Suppressor macrophage treated with lipopolysaccharide for 4 hours (primary cell): ENCODE results near the gene NIM1K.
"Not testable (repeated sequence)": the region's sequence is repeated elsewhere in the genome, so short reads cannot be mapped to it uniquely, and the experiment has no call there.

Source experiments
- DNase-seq: peaks from one replicate; pipeline ENCODE4 v3.0.0-alpha.2; 2020

NIM1K gene

DNA sequence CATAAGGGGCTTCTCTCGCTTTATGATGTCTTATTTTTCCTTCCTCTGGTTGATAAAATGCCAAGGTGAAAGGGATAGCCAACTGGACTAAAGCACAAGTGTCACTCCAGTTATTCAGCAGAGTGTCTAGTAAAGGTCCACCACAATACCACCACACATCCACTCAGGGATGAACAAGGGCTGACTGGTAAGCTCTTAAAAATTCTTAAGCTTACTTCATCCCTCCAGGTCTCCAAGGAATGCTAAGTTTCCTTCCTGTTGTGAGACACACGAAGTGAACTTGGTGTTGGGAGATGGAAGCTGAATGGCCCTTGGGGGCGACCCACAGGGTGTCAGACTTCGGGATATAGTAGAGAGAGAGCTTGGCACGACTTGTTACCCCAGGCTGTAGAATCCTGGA, 124.4 kb downstream of the NIM1K start:
- no peak for DNase-seq

GRCh38 chr5:43320846-43321245, 128.8 kb downstream of the NIM1K start:
- no peak for DNase-seq

DNA sequence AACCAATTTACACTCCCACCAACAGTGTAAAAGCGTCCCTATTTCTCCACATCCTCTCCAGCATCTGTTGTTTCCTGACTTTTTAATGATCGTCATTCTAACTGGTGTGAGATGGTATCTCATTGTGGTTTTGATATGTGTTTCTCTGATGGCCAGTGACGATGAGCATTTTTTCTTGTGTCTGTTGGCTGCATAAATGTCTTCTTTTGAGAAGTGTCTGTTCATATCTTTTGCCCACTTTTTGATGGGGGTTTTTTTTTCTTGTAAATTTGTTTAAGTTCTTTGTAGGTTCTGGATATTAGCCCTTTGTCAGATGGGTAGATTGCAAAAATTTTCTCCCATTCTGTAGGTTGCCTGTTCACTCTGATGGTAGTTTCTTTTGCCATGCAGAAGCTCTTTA, 131.5 kb downstream of the NIM1K start:
- DNase-seq: not testable (repeated sequence)

DNA sequence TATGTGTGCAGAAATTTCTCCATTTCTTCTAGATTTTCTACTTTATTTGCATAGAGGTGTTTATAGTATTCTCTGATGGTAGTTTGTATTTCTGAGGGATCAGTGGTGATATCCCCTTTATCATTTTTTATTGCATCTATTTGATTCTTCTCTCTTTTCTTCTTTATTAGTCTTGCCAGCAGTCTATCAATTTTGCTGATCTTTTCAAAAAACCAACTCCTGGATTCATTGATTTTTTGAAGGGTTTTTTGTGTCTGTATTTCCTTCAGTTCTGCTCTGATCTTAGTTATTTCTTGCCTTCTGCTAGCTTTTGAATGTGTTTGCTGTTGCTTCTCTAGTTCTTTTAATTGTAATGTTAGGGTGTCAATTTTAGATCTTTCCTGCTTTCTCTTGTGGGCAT, 133.6 kb downstream of the NIM1K start:
- not testable (repeated sequence) for DNase-seq
